HG02943 (cell line): ENCODE measurements around the gene LCE2C.
"Not testable (repeated sequence)": the region's sequence is repeated elsewhere in the genome, so short reads cannot be mapped to it uniquely, and the experiment has no call there.

Source experiments
- ATAC-seq: cut with Tn5 transposase; IDR thresholded peaks from one replicate; pipeline ENCODE4 v1.9.1; 2021; ENCODE audit warnings: mild to moderate bottlenecking, low read depth, moderate library complexity; ENCODE audit not compliant: unreplicated experiment

Gene LCE2C

DNA sequence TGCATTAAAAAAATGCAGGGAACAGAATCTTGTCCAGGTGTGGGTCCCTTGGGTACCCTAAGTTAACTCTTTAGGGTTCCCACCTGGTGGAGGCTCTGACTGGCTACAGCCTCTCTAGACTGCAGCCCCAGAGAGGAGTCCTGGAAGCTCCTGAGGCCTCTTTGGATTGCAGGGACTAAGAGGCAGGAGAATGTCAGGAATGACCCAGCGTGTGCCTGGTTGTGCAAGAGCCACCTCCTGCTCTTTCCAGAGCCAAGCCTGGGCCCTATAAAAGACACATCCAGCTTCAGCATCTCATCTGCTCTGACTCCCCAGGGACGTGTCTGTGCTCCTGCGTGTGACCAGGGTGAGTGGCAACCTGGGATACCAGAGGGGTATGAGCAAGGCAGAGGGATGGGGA, at the start of gene LCE2C:
Gene LCE2C (plus strand): TSS at position 297 of the 400 bp plus-strand sequence. CDS start 737 bp downstream, outside the sequence.
- ATAC-seq: not testable (repeated sequence)

- ATAC-seq: no peak
These were observed 48.3 kb upstream of the LCE2C start for GRCh38 chr1:152626744-152627143.

DNA sequence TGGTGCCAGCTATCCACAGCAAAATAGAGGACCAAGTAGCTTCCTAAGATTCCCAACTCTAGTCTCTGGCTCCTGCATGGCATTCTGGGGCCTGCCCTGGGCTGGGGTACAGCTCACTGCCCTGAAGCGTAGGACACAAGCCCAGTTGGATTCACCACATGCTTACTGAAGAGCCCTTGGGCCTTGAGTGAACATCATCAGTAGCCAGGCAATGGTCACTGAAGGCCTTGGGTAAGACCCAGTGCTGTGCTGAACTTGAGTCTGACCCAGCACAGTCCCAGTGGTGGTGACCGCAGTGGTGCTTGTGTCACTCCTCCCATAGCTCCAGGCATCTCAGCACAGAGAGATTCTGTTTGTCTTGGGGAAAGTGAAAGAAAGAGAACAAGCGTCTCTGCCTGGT, 44.5 kb upstream of the LCE2C start:
- ATAC-seq: no peak

- no peak for ATAC-seq
These were observed 34.7 kb upstream of the LCE2C start for GRCh38 chr1:152640351-152640750.

- ATAC-seq: no peak
These were observed 31.1 kb upstream of the LCE2C start for GRCh38 chr1:152643945-152644344.

DNA sequence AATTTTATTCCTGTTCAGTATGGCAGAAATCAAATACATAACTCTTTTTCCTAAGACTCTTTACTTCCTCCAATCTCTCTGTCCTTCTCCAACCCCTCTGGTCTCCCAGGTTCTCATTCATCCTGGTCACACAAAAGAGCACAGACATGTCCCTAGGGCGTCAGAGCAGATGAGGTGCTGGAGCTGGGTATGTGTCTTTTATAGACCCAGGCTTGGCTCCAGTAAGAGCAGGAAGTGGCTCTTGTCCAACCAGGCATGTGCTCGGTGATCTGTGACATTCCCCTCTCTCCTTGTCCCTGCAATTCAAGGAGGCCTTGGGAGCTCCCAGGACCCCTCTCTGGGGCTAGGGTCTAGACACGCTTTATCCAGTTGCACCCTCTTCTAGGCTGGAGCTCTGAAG, 29.9 kb upstream of the LCE2C start:
- ATAC-seq: no peak

DNA sequence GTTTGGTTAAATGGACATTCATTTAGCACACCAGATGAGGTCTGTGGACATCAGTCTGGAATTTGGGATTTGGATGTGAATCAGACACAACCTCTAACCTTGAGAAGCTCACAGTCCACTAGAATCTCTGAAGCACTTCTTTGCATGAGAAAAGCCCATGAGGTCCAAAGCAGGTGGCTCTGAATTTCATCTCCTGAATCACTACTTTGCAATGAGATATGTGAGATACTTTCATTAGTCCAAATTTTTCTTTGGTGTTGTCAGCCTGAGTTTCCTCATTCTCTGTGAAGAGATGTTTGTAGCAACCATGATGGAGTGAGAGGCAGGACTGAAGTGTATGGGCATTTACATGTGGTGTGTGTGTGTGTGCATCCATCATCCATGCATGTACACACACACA, 28.4 kb upstream of the LCE2C start:
- no peak for ATAC-seq

DNA sequence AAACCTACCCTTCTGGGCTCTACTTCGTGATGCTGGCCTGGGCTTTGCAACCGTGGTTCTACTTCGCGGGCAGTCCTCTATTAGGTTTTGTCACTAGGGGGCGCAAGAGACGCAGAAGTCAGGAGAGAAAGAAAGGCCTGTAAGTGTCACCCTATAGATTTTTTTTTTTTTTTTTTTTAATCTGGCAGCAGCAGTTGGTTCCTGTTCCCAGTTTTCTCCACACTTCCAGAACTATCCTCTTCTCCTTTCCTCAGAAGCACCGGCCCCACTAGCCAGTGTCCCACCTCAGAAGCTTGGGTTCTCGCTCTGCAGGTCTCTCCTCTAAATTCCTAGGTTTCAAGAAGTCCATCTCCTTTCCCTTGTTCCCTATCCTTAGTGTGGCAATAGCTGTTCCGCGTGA, 21.0 kb upstream of the LCE2C start:
- ATAC-seq: no peak

- ATAC-seq: no peak
These were observed 18.6 kb upstream of the LCE2C start for GRCh38 chr1:152656459-152656858.

GRCh38 chr1:152657677-152658076, 17.4 kb upstream of the LCE2C start:
- ATAC-seq: no peak

GRCh38 chr1:152658649-152659048, 16.4 kb upstream of the LCE2C start:
- ATAC-seq: no peak

- no peak for ATAC-seq
These were observed 12.0 kb upstream of the LCE2C start, which contains the start of gene LCE2D for GRCh38 chr1:152663098-152663497. Gene LCE2D (plus strand): TSS chr1:152663380. CDS start chr1:152664106, 726 bp downstream.

GRCh38 chr1:152666171-152666570, 8.9 kb upstream of the LCE2C start:
- ATAC-seq: not testable (repeated sequence)

- ATAC-seq: no peak
These were observed 7.4 kb upstream of the LCE2C start for GRCh38 chr1:152667648-152668047.

GRCh38 chr1:152673016-152673415, 2.1 kb upstream of the LCE2C start:
- ATAC-seq: no peak

GRCh38 chr1:152679459-152679858, 4.4 kb downstream of the LCE2C start:
- ATAC-seq: no peak

GRCh38 chr1:152681616-152682015, 6.5 kb downstream of the LCE2C start:
- ATAC-seq: no peak

DNA sequence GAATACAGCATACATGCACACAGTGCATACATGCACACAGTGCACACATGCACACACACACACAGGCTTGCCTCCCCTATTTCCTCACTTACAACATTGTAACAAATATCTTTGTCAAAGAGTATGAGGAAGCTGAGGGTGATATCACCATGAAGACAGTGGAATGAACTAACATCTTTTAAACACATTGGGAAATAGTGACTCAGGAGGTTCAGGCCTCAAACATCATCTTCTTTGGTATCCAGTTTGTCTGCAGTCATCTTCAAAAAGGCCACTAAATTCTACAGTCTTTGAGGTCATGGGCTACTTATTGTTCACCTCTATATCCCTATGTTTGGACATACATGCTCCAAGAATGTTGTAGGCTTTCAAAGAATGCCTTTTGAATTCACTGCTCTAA, 8.8 kb downstream of the LCE2C start:
- ATAC-seq: no peak

- ATAC-seq: not testable (repeated sequence)
These were observed 10.7 kb downstream of the LCE2C start, which contains the start of gene LCE2B for GRCh38 chr1:152685823-152686222. Gene LCE2B (plus strand): TSS chr1:152686123. CDS start chr1:152686844, 721 bp downstream.

DNA sequence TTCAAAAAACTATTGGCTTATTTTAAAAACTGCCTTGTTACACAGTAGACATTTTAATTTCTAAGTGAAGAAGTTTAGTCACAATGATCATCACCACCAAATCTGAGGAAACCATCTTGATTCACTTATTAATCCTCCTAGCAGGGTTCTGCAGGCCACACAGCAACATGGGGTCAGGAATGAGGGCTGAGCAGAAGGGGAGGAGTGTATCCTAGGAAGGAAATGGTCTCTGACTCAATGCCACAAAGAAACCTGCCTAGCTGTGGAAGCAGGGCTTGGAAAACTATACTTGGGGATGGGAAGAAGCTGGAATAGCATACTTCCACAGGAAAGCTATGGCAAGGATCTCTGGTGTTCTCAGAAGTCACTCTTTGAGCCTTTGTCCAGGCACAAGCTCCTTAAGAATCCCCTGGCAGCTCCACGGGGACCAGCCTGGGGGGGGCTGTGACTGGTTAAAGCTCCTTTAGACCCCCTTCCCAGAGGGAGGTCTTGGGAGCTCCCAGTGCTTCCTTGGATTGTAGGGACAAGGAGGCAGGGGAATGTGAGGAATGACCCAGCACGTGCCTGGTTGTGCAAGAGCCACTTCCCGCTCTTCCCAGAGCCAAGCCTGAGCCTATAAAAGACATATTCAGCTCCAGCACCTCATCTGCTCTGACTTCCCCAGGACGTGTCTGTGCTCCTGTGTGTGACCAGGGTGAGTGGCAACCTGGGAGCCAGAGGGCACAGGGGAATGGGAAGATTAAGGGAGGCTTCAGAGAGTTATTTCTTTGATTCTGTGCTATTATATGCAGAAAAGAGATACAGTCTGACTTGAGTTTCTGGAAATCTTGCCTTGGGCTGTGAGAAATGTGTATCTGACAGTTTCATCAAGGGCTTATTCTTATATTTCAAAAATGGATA, 22.9 kb downstream of the LCE2C start, which contains the start of gene LCE2A:
Gene LCE2A (plus strand): TSS at position 645 of the 900 bp plus-strand sequence. CDS start 557 bp downstream, outside the sequence.
- no peak for ATAC-seq

GRCh38 chr1:152699746-152700145, 24.7 kb downstream of the LCE2C start:
- ATAC-seq: no peak

DNA sequence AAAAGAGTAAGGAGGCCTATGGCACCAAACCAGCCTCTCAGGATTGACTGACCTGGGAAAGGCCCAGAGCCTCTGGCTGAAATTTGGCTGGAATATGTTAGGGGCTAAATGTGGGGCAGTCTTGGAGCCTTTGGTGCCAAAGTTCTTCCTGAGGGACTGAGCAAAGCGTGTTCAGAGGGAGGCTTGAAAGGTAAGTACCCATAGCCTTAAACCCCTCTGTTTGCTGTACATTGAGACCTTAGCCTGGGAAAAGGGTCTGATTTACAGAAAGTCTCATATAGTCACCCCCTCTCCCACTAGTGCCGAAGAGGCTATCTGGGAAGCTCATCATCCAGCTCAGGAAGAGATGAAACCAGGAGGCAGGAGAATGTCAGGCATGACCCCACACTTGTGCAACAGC, 32.8 kb downstream of the LCE2C start, which contains the start of gene LCE4A:
Gene LCE4A (plus strand): TSS at position 301 of the 400 bp plus-strand sequence. CDS start 916 bp downstream, outside the sequence.
- ATAC-seq: no peak
